Measurements from ENCODE around the gene SIGLEC15. TPM values are rescaled to one million over a fixed set of nuclear protein-coding genes. Genes with fewer than 3 reads are reported as not detected.

Gene SIGLEC15
- total RNA-seq, 1 donor from 2014 or later = not detected

- peak; percentile 49 to 85 for DNase-seq (ENCODE audit: low spot score in 2 of 2, unreplicated experiment in 2 of 2)
- Mint-ChIP-seq H3K36me3 (peaks cover 37% of the 10 kb centered on the region), H3K27me3 (ENCODE audit: low read depth) (no peaks in the 10 kb centered on the region), H3K9me3 (peaks cover 6% of the 10 kb centered on the region), H3K27ac (no peak overlapping the region), H3K4me1 (no peaks in the 10 kb centered on the region), H3K4me3 (no peak overlapping the region)
- TF ChIP-seq, protein P1, sequence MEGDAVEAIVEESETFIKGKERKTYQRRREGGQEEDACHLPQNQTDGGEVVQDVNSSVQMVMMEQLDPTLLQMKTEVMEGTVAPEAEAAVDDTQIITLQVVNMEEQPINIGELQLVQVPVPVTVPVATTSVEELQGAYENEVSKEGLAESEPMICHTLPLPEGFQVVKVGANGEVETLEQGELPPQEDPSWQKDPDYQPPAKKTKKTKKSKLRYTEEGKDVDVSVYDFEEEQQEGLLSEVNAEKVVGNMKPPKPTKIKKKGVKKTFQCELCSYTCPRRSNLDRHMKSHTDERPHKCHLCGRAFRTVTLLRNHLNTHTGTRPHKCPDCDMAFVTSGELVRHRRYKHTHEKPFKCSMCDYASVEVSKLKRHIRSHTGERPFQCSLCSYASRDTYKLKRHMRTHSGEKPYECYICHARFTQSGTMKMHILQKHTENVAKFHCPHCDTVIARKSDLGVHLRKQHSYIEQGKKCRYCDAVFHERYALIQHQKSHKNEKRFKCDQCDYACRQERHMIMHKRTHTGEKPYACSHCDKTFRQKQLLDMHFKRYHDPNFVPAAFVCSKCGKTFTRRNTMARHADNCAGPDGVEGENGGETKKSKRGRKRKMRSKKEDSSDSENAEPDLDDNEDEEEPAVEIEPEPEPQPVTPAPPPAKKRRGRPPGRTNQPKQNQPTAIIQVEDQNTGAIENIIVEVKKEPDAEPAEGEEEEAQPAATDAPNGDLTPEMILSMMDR (IDR thresholded peaks at IDR 0.05; ENCODE audit: unreplicated experiment) = peak; percentile 97
These were observed 54.5 kb downstream of the SIGLEC15 start for GRCh38 chr18:45879681-45880655.

GRCh38 chr18:45880876-45881558 is 55.5 kb downstream of the SIGLEC15 start:
- peaks cover 31% of the 10 kb centered on the region for H3K36me3 Mint-ChIP-seq
- no peaks in the 10 kb centered on the region for H3K4me1 Mint-ChIP-seq
- TF ChIP-seq, protein P1 (IDR thresholded peaks at IDR 0.05; ENCODE audit: unreplicated experiment) = no peak
- no peaks in the 10 kb centered on the region for H3K27me3 Mint-ChIP-seq (ENCODE audit: low read depth)
- H3K9me3 Mint-ChIP-seq = no peaks in the 10 kb centered on the region
- no peak overlapping the region for H3K4me3 Mint-ChIP-seq
- H3K27ac Mint-ChIP-seq = no peak overlapping the region
- no peak for DNase-seq (ENCODE audit: low spot score in 2 of 2, unreplicated experiment in 2 of 2)

DNA sequence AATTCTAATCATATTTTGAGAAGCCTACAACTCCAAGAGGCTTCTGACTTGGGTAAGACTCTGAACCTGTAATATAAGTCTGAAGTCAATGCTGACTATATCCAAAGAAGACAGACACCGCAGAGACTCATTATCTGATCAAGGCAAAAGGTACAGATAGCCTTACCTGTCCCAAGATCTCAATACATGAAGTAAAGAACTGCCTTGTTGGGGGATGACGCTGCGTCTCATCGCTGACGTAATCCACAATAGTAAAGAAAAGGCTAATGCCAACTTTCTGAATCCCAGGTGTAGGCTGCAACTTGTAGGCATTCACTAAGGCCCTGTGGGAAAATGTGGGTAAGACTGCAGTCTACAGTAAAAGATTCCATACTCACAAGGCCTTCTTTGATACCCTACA is 62.1 kb downstream of the SIGLEC15 start:
- H3K27me3 Mint-ChIP-seq (ENCODE audit: low read depth) = no peaks in the 10 kb centered on the region
- no peak overlapping the region for H3K4me3 Mint-ChIP-seq
- H3K9me3 Mint-ChIP-seq = no peaks in the 10 kb centered on the region
- peaks cover 23% of the 10 kb centered on the region for H3K36me3 Mint-ChIP-seq
- TF ChIP-seq, protein P1 (IDR thresholded peaks at IDR 0.05; ENCODE audit: unreplicated experiment) = no peak
- peaks cover 2% of the 10 kb centered on the region for H3K4me1 Mint-ChIP-seq
- DNase-seq (ENCODE audit: low spot score in 2 of 2, unreplicated experiment in 2 of 2) = no peak
- no peak overlapping the region for H3K27ac Mint-ChIP-seq

- no peaks in the 10 kb centered on the region for H3K9me3 Mint-ChIP-seq
- H3K36me3 Mint-ChIP-seq = peaks cover 20% of the 10 kb centered on the region
- no peak overlapping the region for H3K4me3 Mint-ChIP-seq
- no peaks in the 10 kb centered on the region for H3K27me3 Mint-ChIP-seq (ENCODE audit: low read depth)
- no peak overlapping the region for H3K27ac Mint-ChIP-seq
- peaks cover 2% of the 10 kb centered on the region for H3K4me1 Mint-ChIP-seq
- TF ChIP-seq, protein P1 (IDR thresholded peaks at IDR 0.05; ENCODE audit: unreplicated experiment) = no peak
- DNase-seq (ENCODE audit: low spot score in 2 of 2, unreplicated experiment in 2 of 2) = no peak
These were observed 64.1 kb downstream of the SIGLEC15 start for GRCh38 chr18:45889419-45890064.

DNA sequence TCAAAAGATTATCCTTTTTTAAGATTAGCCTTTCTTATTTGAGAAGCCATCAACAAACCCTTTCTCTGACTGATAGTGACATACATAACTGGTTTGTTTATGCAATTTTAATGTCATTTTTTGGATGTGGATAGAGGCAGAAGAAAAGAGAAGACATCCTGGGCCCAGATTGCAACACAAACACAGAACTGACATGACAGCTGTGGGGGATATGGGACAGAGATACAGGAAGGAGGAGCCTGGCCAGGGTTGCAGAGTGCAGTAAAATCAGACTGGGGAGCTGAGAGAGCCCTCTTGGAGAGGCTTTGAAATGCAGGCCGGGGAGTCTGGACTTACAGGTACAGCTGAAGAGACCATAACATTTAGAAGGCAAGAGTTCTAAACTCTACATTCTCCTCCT is 65.1 kb downstream of the SIGLEC15 start:
- Mint-ChIP-seq H3K4me3 (no peak overlapping the region), H3K4me1 (peaks cover 2% of the 10 kb centered on the region), H3K9me3 (no peaks in the 10 kb centered on the region), H3K27me3 (ENCODE audit: low read depth) (no peaks in the 10 kb centered on the region), H3K27ac (no peak overlapping the region), H3K36me3 (peaks cover 26% of the 10 kb centered on the region)
- TF ChIP-seq, protein P1 (IDR thresholded peaks at IDR 0.05; ENCODE audit: unreplicated experiment) = no peak
- DNase-seq (ENCODE audit: low spot score in 2 of 2, unreplicated experiment in 2 of 2) = no peak

Measured in mesothelial cell of epicardium (in vitro differentiated cells).